UCSD-AML1 (cell line): ENCODE data around the gene SH3GLB2.
"Not testable (repeated sequence)": the region's sequence is repeated elsewhere in the genome, so short reads cannot be mapped to it uniquely, and the experiment has no call there.

Experiments
- DNase-seq: peaks from one replicate; lab custom pipeline; 2025; ENCODE audit not compliant: unreplicated experiment; lab: John Stamatoyannopoulos, UW

SH3GLB2 gene

GRCh38 chr9:129002992-129003391 lies 25.1 kb downstream of the SH3GLB2 start:
- no peak for DNase-seq

- DNase-seq: no peak
These were observed 26.4 kb downstream of the SH3GLB2 start for GRCh38 chr9:129001504-129002325.

DNA sequence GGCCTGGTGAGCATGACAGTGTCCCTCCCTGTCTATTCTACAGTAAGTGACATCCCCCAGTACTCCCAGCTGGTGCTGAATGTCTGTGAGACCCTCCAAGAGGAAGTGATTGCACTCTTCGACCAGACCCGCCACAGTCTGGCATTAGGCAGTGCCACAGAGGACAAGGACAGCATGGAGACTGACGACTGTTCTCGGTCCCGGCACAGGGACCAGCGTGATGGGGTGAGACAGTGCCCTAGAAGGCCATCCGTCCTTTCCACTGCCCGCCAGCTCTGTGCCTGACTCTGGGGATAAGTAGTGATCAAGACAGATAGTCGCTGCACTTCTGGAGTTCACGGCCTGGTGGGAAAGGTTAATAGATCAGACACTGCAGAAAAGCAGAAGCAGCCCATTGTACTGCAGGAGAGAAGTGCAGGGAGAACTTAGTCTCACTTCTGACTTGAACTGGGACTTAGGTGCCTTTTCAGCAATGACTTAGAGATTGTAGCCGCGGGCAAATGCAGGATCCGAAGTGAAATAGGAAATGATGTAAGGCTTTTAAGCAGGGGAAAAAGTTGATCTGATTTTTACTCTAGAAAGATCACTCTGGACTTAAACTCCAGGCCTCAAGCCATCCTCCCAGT lies 28.4 kb downstream of the SH3GLB2 start:
- no peak for DNase-seq

- no peak for DNase-seq
These were observed 29.7 kb downstream of the SH3GLB2 start for GRCh38 chr9:128998462-128998861.

DNA sequence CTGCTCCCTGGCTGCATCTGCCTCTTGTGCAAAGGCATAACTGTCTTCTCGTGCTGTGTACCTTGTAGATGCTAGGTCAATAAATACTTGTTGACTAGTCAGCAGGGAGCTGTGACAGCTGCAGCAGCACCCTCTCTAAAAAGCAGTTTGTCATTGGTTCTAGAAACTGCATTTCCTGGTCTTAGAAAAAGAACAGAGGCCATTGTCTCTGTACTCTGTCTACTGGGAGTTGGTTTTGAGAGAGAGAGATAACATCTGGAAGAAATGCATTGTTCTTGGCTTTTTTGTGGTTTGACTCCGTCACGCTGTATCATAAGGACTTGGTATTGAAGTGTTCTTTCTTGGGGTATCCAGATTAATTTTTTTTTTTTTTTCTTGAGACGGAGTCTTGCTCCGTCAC lies 32.3 kb downstream of the SH3GLB2 start:
- DNase-seq: no peak

- no peak for DNase-seq
These were observed 35.1 kb downstream of the SH3GLB2 start for GRCh38 chr9:128992995-128993394.

DNA sequence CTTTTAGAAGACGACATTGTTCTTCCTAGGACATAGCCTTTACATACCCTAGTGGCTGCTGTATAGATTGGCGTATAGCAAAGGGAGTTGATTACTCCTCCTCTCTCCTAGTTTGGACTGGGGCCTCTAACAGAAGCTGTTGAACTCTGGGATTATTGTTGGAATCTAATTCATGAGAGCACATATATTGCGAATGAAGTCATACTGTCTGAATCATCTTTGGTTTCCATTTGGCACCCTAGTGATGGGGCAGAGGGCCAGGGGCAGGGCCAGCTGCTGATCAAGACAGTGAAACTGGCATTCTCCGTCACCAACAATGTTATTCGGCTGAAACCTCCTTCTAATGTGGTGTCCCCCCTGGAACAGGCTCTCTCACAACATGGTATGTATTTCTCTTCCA lies 40.3 kb downstream of the SH3GLB2 start:
- no peak for DNase-seq

DNA sequence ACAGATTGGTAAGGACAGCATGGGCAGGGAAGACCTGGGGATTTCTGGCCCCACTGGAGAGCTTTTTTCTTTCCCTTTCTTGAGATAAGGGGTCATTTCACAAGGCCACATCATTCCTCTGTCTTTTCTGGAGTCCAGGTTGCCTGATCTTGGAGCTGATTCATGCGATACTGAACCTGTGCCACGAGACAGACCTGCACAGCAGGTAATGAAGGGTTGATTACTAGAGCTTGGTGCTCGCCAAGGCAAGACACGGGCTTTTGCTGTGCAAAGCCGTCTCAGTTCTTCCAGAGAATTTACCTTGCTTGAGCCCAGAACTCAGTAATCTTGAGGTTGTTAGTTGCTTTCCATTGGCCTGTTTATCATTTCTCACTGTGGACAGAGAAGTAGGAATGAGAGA lies 41.5 kb downstream of the SH3GLB2 start:
- no peak for DNase-seq

DNA sequence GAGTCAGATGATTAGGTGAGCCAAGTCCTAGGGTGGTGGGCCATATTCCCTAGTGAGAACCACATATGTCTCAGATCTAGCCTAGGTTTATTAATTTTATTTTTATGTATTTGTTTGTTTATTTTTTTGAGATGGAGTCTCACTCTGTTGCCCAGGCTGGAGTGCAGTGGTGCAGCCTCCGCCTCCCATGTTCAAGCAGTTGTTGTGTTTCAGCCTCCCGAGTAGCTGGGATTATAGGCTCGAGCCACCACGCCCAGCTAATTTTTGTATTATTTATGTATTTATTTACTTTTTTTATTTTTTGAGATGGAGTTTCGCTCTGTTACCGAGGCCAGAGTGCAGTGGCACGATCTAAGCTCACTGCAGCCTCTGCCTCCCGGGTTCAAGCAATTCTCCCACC lies 44.6 kb downstream of the SH3GLB2 start:
- DNase-seq: no peak

GRCh38 chr9:128979111-128979510 lies 49.0 kb downstream of the SH3GLB2 start:
- DNase-seq: no peak

DNA sequence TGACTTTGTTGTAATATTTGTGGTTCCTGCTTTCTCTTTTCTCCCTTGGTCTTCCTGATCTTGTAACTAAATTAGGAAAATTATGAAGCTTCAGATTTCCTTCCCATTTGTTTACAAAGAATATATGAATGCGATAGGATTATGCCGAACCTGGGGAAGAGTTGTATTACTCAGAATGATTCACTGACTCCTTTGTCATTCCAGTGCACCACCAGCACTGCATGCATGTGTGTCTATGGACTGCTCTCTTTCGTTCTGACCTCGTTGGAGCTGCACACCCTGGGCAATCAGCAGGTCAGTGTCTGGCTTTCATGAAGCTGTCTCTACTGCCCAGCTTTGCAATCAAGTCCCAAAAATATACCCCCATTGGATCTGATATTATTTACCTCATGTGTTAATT lies 55.2 kb downstream of the SH3GLB2 start:
- no peak for DNase-seq

DNA sequence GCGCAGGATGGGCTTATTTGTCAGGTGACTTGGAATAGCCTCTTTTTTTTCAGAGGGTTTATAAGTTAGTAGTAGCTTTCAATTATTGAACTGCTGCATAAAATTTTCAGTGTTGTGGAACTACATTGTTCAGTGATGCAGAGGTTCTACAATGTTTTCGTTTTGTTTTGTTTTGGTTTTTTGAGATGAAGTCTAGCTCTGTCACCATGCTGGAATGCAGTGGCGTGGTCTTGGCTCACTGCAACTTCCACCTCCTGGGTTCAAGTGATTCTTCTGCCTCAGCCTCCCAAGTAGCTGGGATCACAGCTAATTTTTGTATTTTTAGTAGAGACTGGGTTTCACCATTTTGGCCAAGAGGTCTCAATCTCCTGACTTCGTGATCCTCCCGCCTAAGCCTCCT lies 58.6 kb downstream of the SH3GLB2 start:
- DNase-seq: no peak

- not testable (repeated sequence) for DNase-seq
These were observed 66.7 kb downstream of the SH3GLB2 start for GRCh38 chr9:128961403-128961802.
